Fibroblast of pulmonary artery (primary cell): ENCODE results near the gene ERCC4.

ENCODE experiments used
- DNase-seq: peaks from one replicate; pipeline ENCODE4 v3.0.0-alpha.2; 2010; ENCODE audit warnings: low read depth
- H3K4me3 ChIP-seq: replicated peaks from 2 replicates; pipeline ENCODE4 v1.5.1; 2011; ENCODE audit warnings: low read depth, mild to moderate bottlenecking, control low read depth, low read length, moderate library complexity
- TF ChIP-seq, protein P1 (sequence below): IDR thresholded peaks from 2 replicates; pipeline ENCODE4 v1.5.1; 2011; ENCODE audit warnings: mild to moderate bottlenecking, control low read depth, low read length, inconsistent platforms; ENCODE audit errors: missing control alignments

The ERCC4 gene

GRCh38 chr16:13994239-13995106 is 74.5 kb downstream of the ERCC4 start:
- TF ChIP-seq, protein P1, sequence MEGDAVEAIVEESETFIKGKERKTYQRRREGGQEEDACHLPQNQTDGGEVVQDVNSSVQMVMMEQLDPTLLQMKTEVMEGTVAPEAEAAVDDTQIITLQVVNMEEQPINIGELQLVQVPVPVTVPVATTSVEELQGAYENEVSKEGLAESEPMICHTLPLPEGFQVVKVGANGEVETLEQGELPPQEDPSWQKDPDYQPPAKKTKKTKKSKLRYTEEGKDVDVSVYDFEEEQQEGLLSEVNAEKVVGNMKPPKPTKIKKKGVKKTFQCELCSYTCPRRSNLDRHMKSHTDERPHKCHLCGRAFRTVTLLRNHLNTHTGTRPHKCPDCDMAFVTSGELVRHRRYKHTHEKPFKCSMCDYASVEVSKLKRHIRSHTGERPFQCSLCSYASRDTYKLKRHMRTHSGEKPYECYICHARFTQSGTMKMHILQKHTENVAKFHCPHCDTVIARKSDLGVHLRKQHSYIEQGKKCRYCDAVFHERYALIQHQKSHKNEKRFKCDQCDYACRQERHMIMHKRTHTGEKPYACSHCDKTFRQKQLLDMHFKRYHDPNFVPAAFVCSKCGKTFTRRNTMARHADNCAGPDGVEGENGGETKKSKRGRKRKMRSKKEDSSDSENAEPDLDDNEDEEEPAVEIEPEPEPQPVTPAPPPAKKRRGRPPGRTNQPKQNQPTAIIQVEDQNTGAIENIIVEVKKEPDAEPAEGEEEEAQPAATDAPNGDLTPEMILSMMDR = no peak
- no peak overlapping the region for H3K4me3 ChIP-seq
- DNase-seq = no peak

GRCh38 chr16:13995194-13995593 is 75.2 kb downstream of the ERCC4 start:
- no peak overlapping the region for H3K4me3 ChIP-seq
- TF ChIP-seq, protein P1 = no peak
- no peak for DNase-seq

GRCh38 chr16:13996778-13997288 is 76.9 kb downstream of the ERCC4 start:
- TF ChIP-seq, protein P1 = no peak
- DNase-seq = no peak
- H3K4me3 ChIP-seq = no peak overlapping the region

- no peak for DNase-seq
- no peak overlapping the region for H3K4me3 ChIP-seq
- TF ChIP-seq, protein P1 = no peak
Observed at GRCh38 chr16:13997526-13997925, 77.6 kb downstream of the ERCC4 start.

DNA sequence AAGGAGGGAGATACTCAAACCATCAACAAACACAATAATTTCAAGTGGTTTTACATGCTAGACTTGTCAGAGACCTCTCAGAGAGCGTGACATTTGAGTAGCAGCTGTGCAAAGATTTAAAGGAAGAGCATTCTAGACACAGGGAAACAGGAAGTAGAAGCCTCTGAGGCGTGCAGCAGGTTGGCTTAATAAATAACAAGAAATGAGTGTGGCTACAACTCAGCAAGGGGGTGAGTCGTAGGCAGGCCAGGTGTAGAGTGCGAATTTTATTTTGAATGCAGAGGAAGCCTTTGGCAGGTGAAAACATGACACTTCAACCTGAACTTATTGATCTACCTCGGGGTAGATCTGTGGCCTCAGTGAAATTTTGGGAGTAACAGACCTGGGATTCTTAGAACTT is 78.0 kb downstream of the ERCC4 start:
- TF ChIP-seq, protein P1 = no peak
- no peak overlapping the region for H3K4me3 ChIP-seq
- no peak for DNase-seq

GRCh38 chr16:13999071-13999894 is 79.3 kb downstream of the ERCC4 start:
- TF ChIP-seq, protein P1 = no peak
- no peak overlapping the region for H3K4me3 ChIP-seq
- DNase-seq = no peak
